B cell (primary cell): ENCODE measurements around the gene RSU1. TPM values are rescaled to one million over a fixed set of nuclear protein-coding genes. Genes with fewer than 3 reads are reported as not detected.

Source experiments
- ATAC-seq: fragments of 200-7000 bp; cut with Tn5 transposase; one replicate; pipeline ENCODE4 v1.10.0; 2021; ENCODE audit warnings: low read depth, mild to moderate bottlenecking, moderate number of reproducible peaks, moderate library complexity
- CTCF ChIA-PET: fragments of 350-600 bp; sonication (Branson Sonifier 250); formaldehyde crosslinking; loops from one replicate; lab custom pipeline; 2021; ENCODE audit warnings: antibody characterized with exemption, inconsistent platforms; lab: Charles Lee
- POLR2A ChIA-PET: fragments of 350-600 bp; sonication (Branson Sonifier 250); formaldehyde crosslinking; loops from one replicate; lab custom pipeline; 2021; ENCODE audit warnings: antibody characterized with exemption; lab: Charles Lee
- DNase-seq: peaks from one replicate; pipeline ENCODE4 v3.0.0; 2013
- H2AFZ ChIP-seq: 2 replicates; pipeline ENCODE4 v1.6.1; 2012; ENCODE audit warnings: mild to moderate bottlenecking, low read depth, low read length; ENCODE audit not compliant: insufficient read depth, poor library complexity, severe bottlenecking
- H3K27ac ChIP-seq, 2 donors: 1 replicate in 1 of 2; 2 replicates in 1 of 2; pipeline ENCODE4 v1.5.1; 2012 to 2013; ENCODE audit warnings: low read length in 2 of 2, mild to moderate bottlenecking in 2 of 2, moderate library complexity in 1 of 2
- H3K27me3 ChIP-seq, 4 experiments: fragments of 200-600 bp in 1 of 4; sonication (generic) in 1 of 4; replicated peaks in 1 of 4; 1 replicate in 2 of 4; 2 replicates in 2 of 4; pipeline versions ENCODE4 v1.6.1 to v1.7.0; 2013 to 2016; ENCODE audit warnings: low read length in 3 of 4, mild to moderate bottlenecking in 2 of 4, mixed read lengths in 1 of 4, moderate library complexity in 1 of 4; ENCODE audit not compliant: insufficient read depth in 4 of 4, control insufficient read depth in 3 of 4; ENCODE audit errors: control extremely low read depth in 1 of 4
- H3K36me3 ChIP-seq, 2 experiments: replicated peaks in 1 of 2; 1 replicate in 1 of 2; 2 replicates in 1 of 2; pipeline versions ENCODE4 v1.6.1 to v1.7.1; 2013; ENCODE audit warnings: low read length in 1 of 2; ENCODE audit not compliant: insufficient read depth in 2 of 2, control insufficient read depth in 1 of 2; ENCODE audit errors: control extremely low read depth in 1 of 2, extremely low read depth in 1 of 2
- H3K4me1 ChIP-seq, 2 donors: fragments of 200-600 bp in 1 of 2; sonication (generic) in 1 of 2; 1 replicate in 1 of 2; 2 replicates in 1 of 2; pipeline versions ENCODE4 v1.5.1 to v1.6.1; 2013 to 2017; ENCODE audit warnings: low read length in 2 of 2; ENCODE audit not compliant: control insufficient read depth in 2 of 2, insufficient read depth in 2 of 2
- H3K4me2 ChIP-seq: replicated peaks from 2 replicates; pipeline ENCODE3; 2012; ENCODE audit warnings: mild to moderate bottlenecking, low read depth, low read length; ENCODE audit not compliant: poor library complexity, severe bottlenecking
- H3K4me3 ChIP-seq, 5 experiments: fragments of 200-600 bp in 1 of 5; sonication (generic) in 1 of 5; 1 replicate in 3 of 5; 2 replicates in 2 of 5; pipeline versions ENCODE4 v1.5.1 to v1.7.0; 2011 to 2016; ENCODE audit warnings: low read length in 4 of 5, mild to moderate bottlenecking in 4 of 5, low read depth in 2 of 5, control low read depth in 1 of 5, moderate library complexity in 1 of 5; ENCODE audit not compliant: insufficient read depth in 1 of 5; ENCODE audit errors: control extremely low read depth in 1 of 5, extremely low read depth in 1 of 5
- H3K79me2 ChIP-seq: fragments of 200-600 bp; sonication (generic); one replicate; pipeline ENCODE4 v1.6.0; 2016; ENCODE audit warnings: low read length; ENCODE audit not compliant: control insufficient read depth, insufficient read depth
- H3K9ac ChIP-seq: fragments of 200-600 bp; sonication (generic); 2 replicates; pipeline ENCODE4 v1.6.1; 2017; ENCODE audit warnings: mild to moderate bottlenecking, low read length, moderate library complexity
- H3K9me3 ChIP-seq, 3 donors: one replicate each; pipeline versions ENCODE4 v1.6.1 to v1.7.1; 2013; ENCODE audit warnings: low read length in 2 of 3; ENCODE audit not compliant: control insufficient read depth in 2 of 3, insufficient read depth in 1 of 3; ENCODE audit errors: control extremely low read depth in 1 of 3
- H4K20me1 ChIP-seq: 2 replicates; pipeline ENCODE4 v1.6.0; 2012; ENCODE audit warnings: mild to moderate bottlenecking, low read length; ENCODE audit not compliant: insufficient read depth, control insufficient read depth, poor library complexity, severe bottlenecking
- H3K27ac Mint-ChIP-seq: one replicate; pipeline ENCODE4 v1.8.0; 2021; ENCODE audit warnings: mixed read lengths
- H3K27me3 Mint-ChIP-seq: one replicate; pipeline ENCODE4 v1.8.0; 2021; ENCODE audit warnings: mixed read lengths
- H3K4me1 Mint-ChIP-seq: one replicate; pipeline ENCODE4 v1.8.0; 2021; ENCODE audit warnings: mixed read lengths
- H3K4me3 Mint-ChIP-seq: one replicate; pipeline ENCODE4 v1.8.0; 2021; ENCODE audit warnings: mixed read lengths
- H3K9me3 Mint-ChIP-seq: one replicate; pipeline ENCODE4 v1.8.0; 2022; ENCODE audit warnings: mixed read lengths; ENCODE audit not compliant: insufficient read depth
- CTCF ChIP-seq: fragments of 200-600 bp; IDR thresholded peaks from one replicate; pipeline ENCODE4 v1.8.0; 2022; ENCODE audit warnings: antibody characterized with exemption, mild to moderate bottlenecking
- EZH2 ChIP-seq: IDR thresholded peaks from 2 replicates; pipeline ENCODE4 v1.6.1; 2012; ENCODE audit warnings: borderline replicate concordance, low read depth, mild to moderate bottlenecking, moderate library complexity, low read length; ENCODE audit not compliant: insufficient read depth, poor library complexity, severe bottlenecking
- WGBS: methylation state at CpG from one replicate; pipeline ENCODE4 v1.1.5; 2013; ENCODE audit warnings: missing lambda C conversion rate; ENCODE audit not compliant: insufficient coverage; 5-methylcytosine and 5-hydroxymethylcytosine counted together
- intact Hi-C: fragments of 100-400 bp; cut with micrococcal nuclease; formaldehyde crosslinking; loops from one replicate; pipeline ENCODE4 v1.10.0; 2022
- polyA plus RNA-seq: library from polyadenylated mRNA; depleted of rRNA; stranded (reverse); fragments of >200 nt; gene quantifications from 2 replicates; pipeline ENCODE4 v1.2.3, GENCODE V29; 2012
- total RNA-seq, 2 donors: library from RNA; stranded (reverse); fragments of 120-200 nt in 1 of 2; gene quantifications; 1 replicate in 1 of 2; 2 replicates in 1 of 2; pipeline versions ENCODE4 v1.2.3 to v1.2.4, GENCODE V29; 2013 to 2022

Gene RSU1
- total and polyA plus RNA-seq, 2 donors (not counting 1 experiment from before 2014, with no cell fraction given), result 33.4 to 41.1 TPM

DNA sequence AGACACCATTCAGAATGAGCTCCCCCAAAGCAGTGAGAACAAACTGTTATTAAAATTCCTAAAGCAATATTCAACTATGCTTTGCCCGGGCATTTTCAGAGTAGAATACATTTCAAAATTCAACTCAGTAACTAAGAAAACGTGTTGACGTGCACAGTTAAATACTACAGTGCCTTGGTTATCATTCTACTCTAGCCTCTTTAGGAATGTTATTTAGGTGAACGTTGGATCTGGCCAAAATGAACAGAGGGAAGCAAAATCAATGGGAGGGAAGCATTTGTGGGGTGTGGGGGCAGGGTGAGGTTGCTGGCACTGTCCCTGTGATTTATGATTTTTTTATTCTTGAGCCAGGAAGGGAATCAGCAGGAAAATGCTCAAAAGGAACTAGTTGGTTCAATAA lies 27.5 kb downstream of the RSU1 start:
- no peak overlapping the region for H3K27ac ChIP-seq
- H3K9me3 Mint-ChIP-seq, result peaks cover 2% of the 10 kb centered on the region
- 80% methylated on average over 1 of the region's 4 CpGs for WGBS
- TF ChIP-seq CTCF (no peak), EZH2 (no peak)
- peaks cover 1 to 7% of the 10 kb centered on the region in 2 experiments for H3K36me3 ChIP-seq
- no peak overlapping the region for H3K27ac Mint-ChIP-seq
- H3K9ac ChIP-seq, result no peak overlapping the region
- no peak overlapping the region for H3K4me3 Mint-ChIP-seq
- CTCF ChIA-PET, result no interaction called here
- ATAC-seq (no peak), DNase-seq (no peak)
- H3K4me3 ChIP-seq, result no peak overlapping the region
- no peak overlapping the region for H3K4me2 ChIP-seq
- POLR2A ChIA-PET, result no interaction called here
- no peaks in the 10 kb centered on the region for H4K20me1 ChIP-seq
- H3K79me2 ChIP-seq, result peaks cover 21% of the 10 kb centered on the region
- peaks cover 16% of the 10 kb centered on the region for H3K4me1 Mint-ChIP-seq
- no peaks in the 10 kb centered on the region for H3K27me3 ChIP-seq
- no peak overlapping the region for H2AFZ ChIP-seq
- peaks cover 0 to 6% (median 0%) of the 10 kb centered on the region in 3 donors for H3K9me3 ChIP-seq
- H3K4me1 ChIP-seq, result peaks cover 9 to 19% of the 10 kb centered on the region in 2 donors
- no peaks in the 10 kb centered on the region for H3K27me3 Mint-ChIP-seq
- intact Hi-C loops, result no loop called here

- intact Hi-C loops, result no loop called here
- H3K27ac Mint-ChIP-seq, result no peak overlapping the region
Measured at GRCh38 chr10:16789261-16789660, 28.0 kb downstream of the RSU1 start.

More at GRCh38 chr10:16789261-16789660, 28.0 kb downstream of the RSU1 start:
- ChIA-PET POLR2A (no interaction called here), CTCF (no interaction called here)
- no peaks in the 10 kb centered on the region for H4K20me1 ChIP-seq
- H3K9me3 Mint-ChIP-seq, result peaks cover 4% of the 10 kb centered on the region
- WGBS, result 100% methylated on average over 4 of the region's 7 CpGs
- peaks cover 1 to 7% of the 10 kb centered on the region in 2 experiments for H3K36me3 ChIP-seq
- TF ChIP-seq EZH2 (no peak), CTCF (no peak)
- DNase-seq (no peak), ATAC-seq (no peak)
- H3K27me3 ChIP-seq, result no peaks in the 10 kb centered on the region
- H3K4me2 ChIP-seq, result no peak overlapping the region
- H3K4me3 Mint-ChIP-seq, result no peak overlapping the region
- H3K9me3 ChIP-seq, result peaks cover 0 to 6% (median 0%) of the 10 kb centered on the region in 3 donors
- H3K4me1 Mint-ChIP-seq, result peaks cover 16% of the 10 kb centered on the region
- peaks cover 19% of the 10 kb centered on the region for H3K79me2 ChIP-seq
- H3K27me3 Mint-ChIP-seq, result no peaks in the 10 kb centered on the region
- H2AFZ ChIP-seq, result no peak overlapping the region
- peaks cover 9 to 19% of the 10 kb centered on the region in 2 donors for H3K4me1 ChIP-seq
- no peak overlapping the region for H3K4me3 ChIP-seq
- H3K9ac ChIP-seq, result no peak overlapping the region
- no peak overlapping the region for H3K27ac ChIP-seq
